SH-SY5Y (cell line): ENCODE results near the gene C1orf53.

Experiments
- GATA2 ChIP-seq: IDR thresholded peaks from 2 replicates; pipeline ENCODE4 v1.6.1; 2011; ENCODE audit warnings: mild to moderate bottlenecking, low read depth, low read length
- GATA3 ChIP-seq: IDR thresholded peaks from 2 replicates; pipeline ENCODE4 v1.6.1; 2011; ENCODE audit warnings: low read depth, mild to moderate bottlenecking, low read length, moderate library complexity

DNA sequence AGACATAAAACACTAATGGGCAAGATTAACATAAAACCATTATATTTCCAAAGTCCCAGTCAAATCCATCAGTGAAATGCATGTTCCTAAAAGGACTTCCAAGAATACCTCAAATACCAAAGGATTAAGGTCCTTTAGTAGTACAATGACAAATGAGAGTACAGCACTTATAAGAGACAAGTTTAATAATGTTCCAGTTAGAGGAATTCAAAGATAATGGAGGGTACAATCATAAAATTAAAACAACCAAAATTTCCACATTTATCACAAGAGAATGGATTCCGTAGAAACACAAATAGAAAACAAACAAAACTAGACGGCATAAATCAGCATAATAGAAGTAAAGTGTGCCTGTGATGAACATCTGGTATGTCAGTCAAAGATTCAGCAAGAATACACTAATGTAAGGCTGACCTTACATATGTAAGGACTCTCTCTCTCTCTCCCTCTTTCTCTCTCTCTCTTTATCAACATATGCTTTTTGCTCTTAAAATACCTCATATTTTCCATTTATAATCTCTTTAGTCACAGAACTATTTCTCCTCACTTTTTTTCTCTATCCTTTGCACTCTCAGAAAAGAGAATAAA is 32.8 kb upstream of the C1orf53 start:
- no peak for TF ChIP-seq GATA2
- no peak for TF ChIP-seq GATA3
